Loucy (cell line): Measurements from ENCODE around the gene BCAP29.

ENCODE experiments used
- H2AFZ ChIP-seq: fragments of 200-600 bp; sonication (generic); 2 replicates; pipeline ENCODE4 v1.6.0; 2016; ENCODE audit warnings: antibody characterized with exemption, mild to moderate bottlenecking, low read length, moderate library complexity
- H3F3A ChIP-seq: fragments of 200-600 bp; 2 replicates; pipeline ENCODE4 v1.6.0; 2016; ENCODE audit warnings: antibody characterized with exemption, low read depth, mild to moderate bottlenecking
- H3K27me3 ChIP-seq: fragments of 200-600 bp; sonication (generic); 2 replicates; pipeline ENCODE4 v1.6.1; 2014; ENCODE audit warnings: low read length, mild to moderate bottlenecking; ENCODE audit not compliant: insufficient read depth, poor library complexity, severe bottlenecking
- H3K36me3 ChIP-seq: fragments of 200-600 bp; sonication (generic); 2 replicates; pipeline ENCODE4 v1.6.1; 2016; ENCODE audit warnings: low read length; ENCODE audit not compliant: insufficient read depth
- H3K4me1 ChIP-seq: fragments of 200-600 bp; sonication (generic); 2 replicates; pipeline ENCODE4 v1.5.1; 2014; ENCODE audit warnings: low read length, mild to moderate bottlenecking; ENCODE audit not compliant: insufficient read depth, poor library complexity, severe bottlenecking
- H3K4me2 ChIP-seq: fragments of 200-600 bp; sonication (generic); 2 replicates; pipeline ENCODE4 v1.6.0; 2014; ENCODE audit warnings: antibody characterized with exemption, low read length, low read depth, mild to moderate bottlenecking; ENCODE audit not compliant: poor library complexity, severe bottlenecking
- H3K4me3 ChIP-seq: fragments of 200-600 bp; sonication (generic); 2 replicates; pipeline ENCODE4 v1.5.1; 2014; ENCODE audit warnings: low read length, mild to moderate bottlenecking, mixed read lengths; ENCODE audit not compliant: poor library complexity, severe bottlenecking
- H3K79me2 ChIP-seq: fragments of 200-600 bp; sonication (generic); 2 replicates; pipeline ENCODE4 v1.6.1; 2014; ENCODE audit warnings: low read length; ENCODE audit not compliant: insufficient read depth
- H3K9ac ChIP-seq: fragments of 200-600 bp; sonication (generic); 2 replicates; pipeline ENCODE4 v1.6.0; 2014; ENCODE audit warnings: mild to moderate bottlenecking, low read depth, low read length, moderate library complexity; ENCODE audit not compliant: poor library complexity, severe bottlenecking
- H3K9me2 ChIP-seq: fragments of 200-600 bp; sonication (generic); replicated peaks from 2 replicates; pipeline ENCODE4 v1.6.1; 2016; ENCODE audit warnings: low read depth, low read length, mixed read lengths
- H3K9me3 ChIP-seq: fragments of 200-600 bp; sonication (generic); 2 replicates; pipeline ENCODE4 v1.6.1; 2014; ENCODE audit warnings: mild to moderate bottlenecking, antibody characterized with exemption, low read length, low read depth; ENCODE audit not compliant: insufficient read depth
- H4K20me1 ChIP-seq: fragments of 200-600 bp; sonication (generic); 2 replicates; pipeline ENCODE4 v1.6.0; 2014; ENCODE audit warnings: antibody characterized with exemption, low read length, mild to moderate bottlenecking; ENCODE audit not compliant: insufficient read depth, poor library complexity, severe bottlenecking
- CTCF ChIP-seq: fragments of 200-600 bp; sonication (generic); conservative IDR thresholded peaks from 2 replicates; pipeline ENCODE4 v1.5.1; 2014; ENCODE audit warnings: mild to moderate bottlenecking, antibody characterized with exemption, low read length
- EZH2phosphoT487 ChIP-seq: fragments of 200-600 bp; IDR thresholded peaks from 2 replicates; pipeline ENCODE4 v1.6.1; 2018; ENCODE audit warnings: antibody characterized with exemption, mild to moderate bottlenecking, moderate library complexity, borderline replicate concordance

Gene BCAP29

DNA sequence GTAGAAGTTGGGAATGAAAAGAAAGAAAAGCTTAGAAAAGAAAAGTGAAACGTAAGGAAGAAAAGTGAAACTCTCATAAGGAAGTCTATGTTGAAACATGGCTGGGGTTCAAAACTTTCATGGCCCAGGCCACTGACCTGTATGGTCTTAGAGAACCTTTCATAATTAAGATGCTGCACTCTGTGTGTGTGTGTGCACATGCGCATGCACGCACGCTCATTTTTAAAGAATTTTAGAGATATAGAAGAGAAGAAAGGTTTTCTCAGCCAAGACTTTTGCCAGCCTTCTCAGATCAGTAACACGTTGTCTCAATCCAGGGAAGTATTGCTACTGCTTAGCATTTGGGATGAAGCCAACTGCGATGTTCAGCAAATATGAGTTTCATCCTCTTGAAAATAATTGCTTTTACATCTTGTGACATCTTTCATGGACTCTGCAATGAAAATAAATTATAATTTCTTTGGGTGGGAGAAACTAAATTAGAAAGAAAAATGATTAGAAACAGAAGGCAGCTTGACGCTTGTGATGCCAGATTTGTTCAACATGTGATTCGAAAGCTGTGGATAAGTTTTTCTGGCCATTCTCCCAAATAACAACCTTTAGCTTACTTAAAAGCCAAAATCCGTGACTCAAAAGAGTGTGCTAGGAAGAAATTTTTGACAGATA lies 64.4 kb downstream of the BCAP29 start:
- Histone ChIP-seq H3K4me2 (no peak overlapping the region), H3K4me1 (peaks cover 5% of the 10 kb centered on the region), H2AFZ (no peak overlapping the region), H3K9me3 (no peaks in the 10 kb centered on the region), H3K9ac (no peak overlapping the region), H3K9me2 (no peaks in the 10 kb centered on the region), H3K36me3 (no peaks in the 10 kb centered on the region), H4K20me1 (no peaks in the 10 kb centered on the region), H3K79me2 (no peaks in the 10 kb centered on the region), H3K27me3 (no peaks in the 10 kb centered on the region), H3F3A (no peaks in the 10 kb centered on the region), H3K4me3 (no peak overlapping the region)
- TF ChIP-seq CTCF = no peak
- TF ChIP-seq EZH2phosphoT487 = no peak

GRCh38 chr7:107652642-107653041 lies 72.6 kb downstream of the BCAP29 start:
- Histone ChIP-seq H4K20me1 (no peaks in the 10 kb centered on the region), H3K9me2 (no peaks in the 10 kb centered on the region), H3F3A (no peaks in the 10 kb centered on the region), H3K4me1 (no peaks in the 10 kb centered on the region), H3K36me3 (no peaks in the 10 kb centered on the region), H3K4me2 (no peak overlapping the region), H2AFZ (no peak overlapping the region), H3K27me3 (no peaks in the 10 kb centered on the region), H3K4me3 (no peak overlapping the region), H3K9ac (no peak overlapping the region), H3K9me3 (no peaks in the 10 kb centered on the region), H3K79me2 (no peaks in the 10 kb centered on the region)
- TF ChIP-seq EZH2phosphoT487 (no peak), CTCF (no peak)

DNA sequence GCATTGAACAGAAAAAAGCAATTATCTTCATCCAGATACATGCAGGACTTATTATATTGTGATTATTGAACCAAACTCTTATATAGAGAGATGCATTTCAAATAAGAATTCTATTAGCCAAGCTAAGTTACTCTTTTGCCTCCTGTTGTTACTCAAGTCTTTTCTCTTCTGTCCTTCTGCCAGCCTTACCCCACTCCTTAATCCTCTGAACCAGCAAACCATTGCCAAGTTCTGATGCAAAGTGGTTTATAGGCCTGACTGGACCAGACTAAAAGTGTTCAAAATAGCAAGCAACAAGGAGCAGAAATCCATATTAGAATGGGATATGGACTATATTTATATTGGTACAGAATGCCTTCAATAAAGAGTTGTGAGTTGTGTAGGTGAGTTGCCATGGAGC lies 78.4 kb downstream of the BCAP29 start:
- Histone ChIP-seq H3K9ac (no peak overlapping the region), H4K20me1 (no peaks in the 10 kb centered on the region), H3K4me2 (no peak overlapping the region), H3K4me3 (no peak overlapping the region), H3K27me3 (no peaks in the 10 kb centered on the region), H3K79me2 (no peaks in the 10 kb centered on the region), H3K4me1 (no peaks in the 10 kb centered on the region), H3K36me3 (no peaks in the 10 kb centered on the region), H3K9me3 (no peaks in the 10 kb centered on the region), H2AFZ (no peak overlapping the region), H3K9me2 (no peaks in the 10 kb centered on the region), H3F3A (no peaks in the 10 kb centered on the region)
- no peak for TF ChIP-seq EZH2phosphoT487
- no peak for TF ChIP-seq CTCF
